SKM-1 (cell line): ENCODE data around the gene PABPN1.
"Not testable (repeated sequence)": the region's sequence is repeated elsewhere in the genome, so short reads cannot be mapped to it uniquely, and the experiment has no call there.

ENCODE experiments used
- DNase-seq: peaks from one replicate; lab custom pipeline; 2025; ENCODE audit not compliant: unreplicated experiment; lab: John Stamatoyannopoulos, UW

The PABPN1 gene

GRCh38 chr14:23301288-23301968 is 19.8 kb upstream of the PABPN1 start:
- peak; percentile 88 for DNase-seq

- no peak for DNase-seq
Measured at GRCh38 chr14:23301969-23302289, 19.3 kb upstream of the PABPN1 start.

- DNase-seq = no peak
Measured at GRCh38 chr14:23302290-23303225, 18.7 kb upstream of the PABPN1 start, which contains the start of gene PPP1R3E. PPP1R3E (minus strand) TSS chr14:23302859; CDS start chr14:23302576, 283 bp downstream.

GRCh38 chr14:23306412-23307145 is 14.7 kb upstream of the PABPN1 start, which contains the start of gene BCL2L2:
BCL2L2 (plus strand) TSS chr14:23306833; CDS start chr14:23307768, 935 bp downstream.
- DNase-seq = no peak

- DNase-seq = no peak
Measured at GRCh38 chr14:23307146-23307530, 14.1 kb upstream of the PABPN1 start.

GRCh38 chr14:23307687-23308644 is 13.3 kb upstream of the PABPN1 start:
- DNase-seq = no peak

- no peak for DNase-seq
Measured at GRCh38 chr14:23308721-23309445, 12.4 kb upstream of the PABPN1 start.

- DNase-seq = no peak
Measured at GRCh38 chr14:23310546-23310945, 10.7 kb upstream of the PABPN1 start.

- no peak for DNase-seq
Measured at GRCh38 chr14:23316300-23316699, 5.0 kb upstream of the PABPN1 start.

- no peak for DNase-seq
Measured at GRCh38 chr14:23319746-23320583, 1.3 kb upstream of the PABPN1 start.

GRCh38 chr14:23321572-23322547 is 603 bp downstream of the PABPN1 start:
- no peak for DNase-seq

- no peak for DNase-seq
Measured at GRCh38 chr14:23322568-23323517, 1.6 kb downstream of the PABPN1 start.

GRCh38 chr14:23323838-23324454 is 2.7 kb downstream of the PABPN1 start:
- no peak for DNase-seq

GRCh38 chr14:23324455-23324846 is 3.2 kb downstream of the PABPN1 start:
- no peak for DNase-seq

GRCh38 chr14:23324993-23325392 is 3.7 kb downstream of the PABPN1 start:
- no peak for DNase-seq

GRCh38 chr14:23325746-23326145 is 4.5 kb downstream of the PABPN1 start:
- not testable (repeated sequence) for DNase-seq
